Activated naive CD4-positive, alpha-beta T cell treated with anti-CD3 and anti-CD28 coated beads, Interleukin-2, amount 50 U/mL, for 24 hours (primary cell): ENCODE data around the gene NDNF.

ENCODE experiments used
- H3K27ac Mint-ChIP-seq: one replicate; pipeline ENCODE4 v1.8.0; 2021; ENCODE audit warnings: mild to moderate bottlenecking, mixed read lengths
- H3K27me3 Mint-ChIP-seq: one replicate; pipeline ENCODE4 v1.8.0; 2021; ENCODE audit warnings: mixed read lengths
- H3K36me3 Mint-ChIP-seq: one replicate; pipeline ENCODE4 v1.8.0; 2021; ENCODE audit warnings: mixed read lengths
- H3K4me1 Mint-ChIP-seq: one replicate; pipeline ENCODE4 v1.8.0; 2021; ENCODE audit warnings: mixed read lengths
- H3K4me3 Mint-ChIP-seq: one replicate; pipeline ENCODE4 v1.8.0; 2021; ENCODE audit warnings: mild to moderate bottlenecking, mixed read lengths
- H3K9me3 Mint-ChIP-seq: one replicate; pipeline ENCODE4 v1.8.0; 2021; ENCODE audit warnings: mixed read lengths

NDNF gene

DNA sequence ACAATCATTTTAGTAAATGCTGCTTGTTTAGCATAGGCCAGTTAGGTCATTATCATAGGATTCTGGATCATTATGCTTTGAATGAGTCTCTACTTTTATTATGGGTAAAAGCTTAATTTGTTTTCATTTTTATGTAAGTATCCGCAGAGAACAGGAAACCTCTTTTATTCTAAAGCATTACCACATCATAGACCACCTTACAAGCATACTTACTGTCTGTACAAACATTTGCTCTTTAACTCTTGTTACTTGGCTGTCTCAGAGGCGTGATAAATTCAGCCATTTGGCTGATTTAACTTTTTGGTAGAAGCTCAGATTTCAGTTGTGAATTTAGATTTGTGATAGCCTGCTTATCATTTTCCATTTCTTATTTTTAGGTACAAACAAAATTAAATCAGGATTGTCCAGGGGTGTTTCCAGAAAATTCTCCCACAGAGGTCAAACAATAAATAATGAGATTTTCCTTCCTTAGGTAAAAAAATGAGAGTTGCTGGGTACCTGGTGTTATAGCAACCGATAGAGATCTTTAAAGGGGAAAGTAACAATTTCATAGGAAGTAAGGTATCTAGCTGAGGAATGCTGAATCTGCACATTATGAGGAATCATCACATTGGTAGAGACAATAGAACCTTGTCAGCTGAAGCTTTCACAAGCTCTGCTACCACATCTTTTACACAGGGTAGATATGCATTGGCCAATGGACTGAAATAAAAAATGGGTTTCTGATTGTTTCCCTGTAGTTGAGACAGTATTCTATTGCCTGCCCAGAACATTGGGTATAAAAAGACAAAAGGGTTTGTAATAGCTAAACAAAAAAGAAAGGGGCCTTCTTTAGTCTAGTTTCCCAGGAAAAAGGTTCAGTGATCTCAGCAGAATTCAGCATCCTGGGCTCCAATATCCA, 62.5 kb downstream of the NDNF start:
- H3K9me3 Mint-ChIP-seq: no peaks in the 10 kb centered on the region
- H3K27ac Mint-ChIP-seq: peak overlapping the region; percentile 52
- peak overlapping the region; percentile 64 for H3K4me3 Mint-ChIP-seq
- H3K36me3 Mint-ChIP-seq: no peaks in the 10 kb centered on the region
- peaks cover 84% of the 10 kb centered on the region for H3K4me1 Mint-ChIP-seq
- no peaks in the 10 kb centered on the region for H3K27me3 Mint-ChIP-seq

DNA sequence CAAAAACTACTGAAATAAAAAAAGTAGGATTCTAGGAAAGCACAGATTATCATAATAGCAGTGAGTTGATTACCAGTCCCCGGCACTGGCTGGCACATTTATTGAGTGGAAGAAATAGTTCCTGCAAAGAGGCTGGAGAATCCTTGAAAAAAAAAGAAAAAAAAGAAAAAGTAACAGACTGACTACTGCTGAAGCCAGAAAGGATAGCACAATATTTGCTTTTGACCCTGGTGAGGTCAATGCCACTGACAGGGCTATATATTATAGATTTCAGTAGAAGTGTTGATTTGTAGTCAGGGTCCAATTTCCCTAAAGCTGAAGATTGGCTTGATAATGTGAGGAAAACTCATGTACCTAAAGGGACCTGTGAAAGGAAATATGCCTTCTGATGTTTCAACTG, 64.7 kb downstream of the NDNF start:
- Mint-ChIP-seq H3K9me3 (no peaks in the 10 kb centered on the region), H3K27ac (no peak overlapping the region), H3K36me3 (no peaks in the 10 kb centered on the region), H3K27me3 (no peaks in the 10 kb centered on the region), H3K4me1 (peaks cover 64% of the 10 kb centered on the region), H3K4me3 (no peak overlapping the region)

DNA sequence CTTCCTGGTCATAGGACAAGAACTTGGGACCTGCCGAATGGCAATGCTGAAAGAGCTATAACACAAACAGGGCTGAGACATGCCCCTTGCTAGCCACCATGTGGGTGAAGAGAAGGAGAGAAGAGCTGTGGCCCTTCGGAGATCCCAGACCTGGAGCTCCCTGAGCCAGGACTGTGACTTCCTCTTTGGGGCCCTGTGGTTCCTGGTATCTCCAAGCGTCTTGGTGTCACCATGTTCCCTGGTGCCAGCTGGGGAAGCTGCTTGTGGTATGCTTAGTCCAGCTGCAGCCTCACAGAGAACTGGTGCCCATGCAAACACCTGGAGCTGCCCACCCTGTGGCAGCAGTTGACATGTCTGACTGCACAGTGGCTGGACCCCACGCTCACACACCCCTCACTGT, 68.5 kb downstream of the NDNF start:
- Mint-ChIP-seq H3K4me1 (peaks cover 29% of the 10 kb centered on the region), H3K4me3 (no peak overlapping the region), H3K27ac (no peak overlapping the region), H3K36me3 (no peaks in the 10 kb centered on the region), H3K27me3 (no peaks in the 10 kb centered on the region), H3K9me3 (no peaks in the 10 kb centered on the region)

DNA sequence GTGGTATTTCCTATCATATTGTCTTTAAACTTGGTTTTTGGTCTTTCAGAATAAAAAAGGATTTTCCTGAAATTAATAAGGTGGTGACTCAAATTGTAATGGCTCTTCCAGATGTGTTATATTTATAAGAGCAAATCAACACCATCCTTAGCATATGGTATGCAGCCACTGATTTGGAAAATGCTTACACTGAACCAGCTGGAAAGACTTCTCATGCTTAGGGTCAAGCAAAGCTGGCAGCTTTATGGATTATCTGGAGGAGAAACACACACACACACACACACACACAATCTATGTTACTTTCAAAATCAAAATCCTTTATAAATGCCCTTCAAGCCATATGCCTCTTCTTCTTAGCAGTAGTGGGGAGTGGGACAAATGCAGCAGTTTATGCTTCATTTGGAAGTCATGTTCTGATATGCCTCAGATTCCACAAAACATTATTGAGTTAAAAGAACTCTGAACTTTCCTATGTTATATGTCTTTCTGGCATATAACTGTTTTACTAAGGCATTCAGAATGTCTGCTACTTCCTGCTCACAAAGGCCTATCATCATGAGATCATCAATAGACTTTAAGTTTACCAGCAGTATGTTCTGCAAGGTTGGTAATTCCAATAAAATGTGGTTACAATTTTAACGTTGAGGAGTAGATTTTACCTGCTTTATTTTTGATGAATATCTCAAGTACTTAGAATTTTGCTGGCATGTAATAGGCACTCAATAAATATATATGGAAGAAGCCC, 76.9 kb downstream of the NDNF start:
- Mint-ChIP-seq H3K4me3 (no peak overlapping the region), H3K27me3 (no peaks in the 10 kb centered on the region), H3K4me1 (peaks cover 17% of the 10 kb centered on the region), H3K36me3 (no peaks in the 10 kb centered on the region), H3K9me3 (no peaks in the 10 kb centered on the region), H3K27ac (no peak overlapping the region)

DNA sequence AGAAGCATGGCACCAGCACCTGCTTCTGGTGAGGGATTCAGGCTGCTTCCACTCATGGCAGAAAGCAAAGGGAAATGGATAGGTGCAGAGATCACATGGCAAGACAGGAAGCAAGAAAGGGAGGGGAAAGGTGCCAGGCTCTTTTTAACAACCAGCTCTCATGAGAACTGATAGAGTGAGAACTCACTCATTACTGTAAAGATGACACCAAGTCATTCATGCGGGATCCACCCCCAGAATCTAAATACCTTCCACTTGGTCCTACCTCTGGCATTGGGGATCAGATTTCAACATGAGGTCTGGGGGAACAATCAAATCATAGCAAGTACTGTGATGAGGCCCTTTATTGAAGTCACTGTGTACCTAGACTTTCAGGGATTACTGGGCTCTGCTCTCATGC, 77.8 kb downstream of the NDNF start:
- no peak overlapping the region for H3K27ac Mint-ChIP-seq
- no peaks in the 10 kb centered on the region for H3K27me3 Mint-ChIP-seq
- no peak overlapping the region for H3K4me3 Mint-ChIP-seq
- peaks cover 17% of the 10 kb centered on the region for H3K4me1 Mint-ChIP-seq
- no peaks in the 10 kb centered on the region for H3K9me3 Mint-ChIP-seq
- no peaks in the 10 kb centered on the region for H3K36me3 Mint-ChIP-seq

DNA sequence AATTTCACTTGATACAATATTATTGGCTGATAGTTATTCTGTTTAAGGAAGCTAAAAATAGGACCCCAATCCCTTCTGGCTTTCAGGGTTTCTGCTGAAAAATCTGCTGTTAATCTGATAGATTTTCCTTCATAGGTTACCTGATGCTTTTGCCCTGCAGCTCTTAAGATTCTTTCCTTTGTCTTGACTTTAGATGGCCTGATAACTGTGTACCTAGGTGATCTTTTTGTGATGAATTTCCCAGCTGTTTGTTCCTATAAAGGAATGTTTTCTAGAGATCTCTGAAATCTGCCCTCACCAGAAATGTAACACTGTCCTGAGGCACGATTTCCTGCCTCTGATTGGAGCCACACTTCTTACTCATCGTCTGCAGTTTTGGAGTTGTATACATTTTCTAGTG, 80.5 kb downstream of the NDNF start:
- Mint-ChIP-seq H3K27me3 (no peaks in the 10 kb centered on the region), H3K4me3 (no peak overlapping the region), H3K27ac (no peak overlapping the region), H3K36me3 (no peaks in the 10 kb centered on the region), H3K4me1 (peaks cover 17% of the 10 kb centered on the region), H3K9me3 (no peaks in the 10 kb centered on the region)

DNA sequence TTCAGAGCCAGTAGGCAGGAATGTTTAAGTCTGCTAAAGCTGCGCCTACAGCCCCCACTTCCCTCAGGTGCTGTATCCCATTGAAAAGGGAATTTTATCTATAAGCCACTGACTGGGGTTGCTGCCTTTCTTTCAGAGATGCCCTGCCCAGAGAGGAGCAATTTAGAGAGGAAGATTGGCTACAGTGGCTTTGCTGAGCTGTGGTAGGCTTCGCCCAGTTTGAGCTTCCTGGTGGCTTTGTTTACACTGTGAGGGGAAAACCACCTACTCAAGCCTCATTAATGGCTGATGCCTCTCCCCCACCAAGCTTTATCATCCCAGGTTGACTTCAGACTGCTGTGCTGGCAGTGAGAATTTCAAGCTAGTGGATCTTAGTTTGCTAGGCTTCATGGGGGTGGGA, 82.1 kb downstream of the NDNF start:
- no peak overlapping the region for H3K4me3 Mint-ChIP-seq
- H3K4me1 Mint-ChIP-seq: peaks cover 11% of the 10 kb centered on the region
- no peaks in the 10 kb centered on the region for H3K9me3 Mint-ChIP-seq
- no peak overlapping the region for H3K27ac Mint-ChIP-seq
- peaks cover 1% of the 10 kb centered on the region for H3K36me3 Mint-ChIP-seq
- no peaks in the 10 kb centered on the region for H3K27me3 Mint-ChIP-seq
